ENCODE data around the gene UBE2J2.

UBE2J2 gene

DNA sequence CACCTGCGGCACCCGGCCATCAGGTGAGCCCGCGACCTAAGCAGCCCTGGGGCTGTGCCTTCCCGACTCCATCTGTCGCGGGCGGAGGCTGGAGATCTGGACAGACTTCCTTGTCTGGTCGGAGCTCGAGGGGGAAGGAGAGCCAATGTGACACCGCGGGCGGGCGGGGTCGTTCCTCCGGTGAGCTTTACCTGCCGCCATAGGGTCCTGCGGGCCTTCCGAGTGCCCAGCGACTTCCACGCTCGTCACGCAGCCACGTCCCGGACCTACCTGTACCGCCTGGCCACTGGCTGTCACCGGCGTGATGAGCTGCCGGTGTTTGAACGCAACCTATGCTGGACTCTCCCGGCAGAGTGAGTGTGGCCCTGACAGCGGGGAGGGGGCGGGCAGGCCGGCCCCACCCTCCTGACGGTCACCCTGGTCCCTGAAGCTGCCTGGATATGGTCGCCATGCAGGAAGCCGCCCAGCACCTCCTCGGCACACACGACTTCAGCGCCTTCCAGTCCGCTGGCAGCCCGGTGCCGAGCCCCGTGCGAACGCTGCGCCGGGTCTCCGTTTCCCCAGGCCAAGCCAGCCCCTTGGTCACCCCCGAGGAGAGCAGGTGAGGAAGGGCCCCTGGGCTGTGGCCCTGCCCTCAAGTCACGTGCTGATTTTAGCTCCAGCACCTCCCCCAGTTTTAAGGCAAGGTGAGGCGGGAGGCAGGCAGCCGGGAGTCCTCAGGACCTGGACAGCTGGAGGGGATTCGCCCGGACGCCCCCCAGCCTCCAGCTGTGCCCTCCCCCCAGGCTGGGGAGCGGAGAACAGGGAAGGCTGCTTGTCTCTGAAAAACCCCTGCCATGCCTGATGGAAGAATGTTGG lies 35.8 kb upstream of the UBE2J2 start:
- DNase-seq (ENCODE audit: low read depth), result no peak

DNA sequence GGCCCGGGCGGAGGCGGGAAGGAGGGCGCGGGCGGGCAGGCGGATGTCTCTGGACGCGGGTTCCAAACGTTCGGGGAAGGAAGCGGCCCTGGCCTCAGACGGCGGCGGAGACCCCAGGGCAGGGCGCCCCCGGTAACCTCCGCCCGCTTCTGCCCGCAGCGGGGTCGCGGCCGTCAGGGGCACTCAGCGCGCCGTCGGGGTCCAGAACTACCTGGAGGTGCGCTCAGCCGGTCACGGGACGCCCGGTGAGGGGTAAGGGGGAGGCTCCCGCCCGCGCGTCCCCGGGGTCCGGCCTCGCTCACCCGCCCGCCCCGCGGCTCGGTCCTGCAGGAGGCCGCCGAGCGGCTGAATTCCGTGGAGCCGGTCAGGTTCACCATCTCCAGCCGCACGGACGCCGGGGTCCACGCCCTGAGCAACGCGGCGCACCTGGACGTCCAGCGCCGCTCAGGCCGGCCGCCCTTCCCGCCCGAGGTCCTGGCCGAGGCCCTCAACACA lies 35.1 kb upstream of the UBE2J2 start:
- no peak for DNase-seq (ENCODE audit: low read depth)

DNA sequence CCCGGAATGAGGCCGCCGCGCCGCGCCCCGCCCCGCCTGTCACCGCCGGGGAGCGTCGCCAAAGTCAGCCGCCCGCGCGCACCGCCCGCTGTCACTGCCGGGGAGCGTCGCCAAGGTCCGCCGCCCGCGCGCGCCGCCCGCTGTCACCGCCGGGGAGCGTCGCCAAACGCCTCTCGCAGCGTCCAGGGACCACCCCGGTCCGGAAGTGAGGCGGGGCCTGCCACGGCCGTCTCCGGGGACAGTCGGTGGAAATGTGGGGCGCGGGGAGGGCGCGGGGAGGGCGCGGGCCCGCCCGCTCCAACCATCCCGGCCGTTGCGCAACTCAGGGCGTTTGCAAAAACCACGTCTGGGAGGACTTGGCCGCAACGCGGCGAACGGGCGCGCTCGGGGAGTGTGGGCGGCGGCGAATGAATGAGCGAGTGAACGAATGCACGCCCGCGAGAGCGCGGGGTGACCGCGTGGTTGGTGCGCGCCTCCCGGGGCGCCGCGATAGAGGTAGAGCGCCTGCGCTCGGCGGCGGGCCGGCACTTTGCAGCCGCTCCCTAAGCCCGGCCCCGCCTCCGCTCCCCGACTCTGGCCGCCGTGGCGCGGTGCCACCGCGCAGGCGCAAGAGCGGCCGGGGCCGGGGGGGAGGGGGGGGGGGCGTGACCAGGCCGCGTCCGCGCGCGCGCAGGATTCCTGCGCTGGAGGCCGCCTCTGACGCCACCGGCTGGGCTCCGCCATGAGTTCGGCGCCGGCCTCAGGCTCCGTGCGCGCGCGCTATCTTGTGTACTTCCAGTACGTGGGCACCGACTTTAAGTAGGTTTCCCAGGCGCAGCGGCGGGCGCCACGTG lies 34.5 kb upstream of the UBE2J2 start, which contains the start of the genes ACAP3 and PUSL1:
TSS of gene ACAP3 (minus strand) at position 8 of the 833 bp plus-strand sequence. CDS start 115 bp downstream, outside the sequence.
TSS of gene PUSL1 (plus strand) at position 675 of the 833 bp plus-strand sequence. CDS start at position 722, 47 bp downstream.
- DNase-seq (ENCODE audit: low read depth), result peak; percentile 82

DNA sequence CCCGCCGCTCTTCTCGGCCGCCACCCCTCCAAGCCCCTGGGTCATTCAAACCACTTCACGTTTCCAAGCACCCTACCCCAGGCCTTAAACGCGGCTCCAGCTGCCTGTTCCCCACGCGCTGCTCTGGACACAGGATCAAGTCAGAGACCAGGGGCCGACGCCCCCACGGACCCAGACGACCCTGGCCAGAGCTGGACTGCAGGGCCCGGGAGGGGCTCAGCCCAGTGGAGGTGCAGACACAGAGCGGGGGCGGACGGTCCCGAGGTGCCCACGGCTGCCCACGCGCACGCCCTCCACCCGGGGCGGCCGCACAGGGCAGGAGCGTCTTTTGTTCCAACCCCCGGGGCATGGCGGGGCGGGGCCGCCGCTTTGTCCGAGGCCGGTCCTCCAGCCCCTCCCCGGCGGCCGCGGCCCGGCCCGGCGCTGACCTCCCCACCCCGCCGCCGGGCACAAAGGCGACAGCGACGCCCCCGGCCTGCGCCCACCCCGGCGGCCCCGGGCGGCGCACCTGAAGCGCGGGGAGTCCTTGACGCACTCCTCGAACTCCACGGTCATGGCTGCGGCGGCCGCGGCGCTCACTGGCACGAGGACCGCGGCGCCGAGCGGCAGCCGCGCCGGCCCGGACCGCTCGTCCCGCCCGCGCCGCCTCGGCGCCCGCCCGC lies 33.7 kb upstream of the UBE2J2 start:
- no peak for DNase-seq (ENCODE audit: low read depth)

- DNase-seq (ENCODE audit: low read depth), result no peak
These were observed 33.1 kb upstream of the UBE2J2 start for GRCh38 chr1:1306661-1307260.

DNA sequence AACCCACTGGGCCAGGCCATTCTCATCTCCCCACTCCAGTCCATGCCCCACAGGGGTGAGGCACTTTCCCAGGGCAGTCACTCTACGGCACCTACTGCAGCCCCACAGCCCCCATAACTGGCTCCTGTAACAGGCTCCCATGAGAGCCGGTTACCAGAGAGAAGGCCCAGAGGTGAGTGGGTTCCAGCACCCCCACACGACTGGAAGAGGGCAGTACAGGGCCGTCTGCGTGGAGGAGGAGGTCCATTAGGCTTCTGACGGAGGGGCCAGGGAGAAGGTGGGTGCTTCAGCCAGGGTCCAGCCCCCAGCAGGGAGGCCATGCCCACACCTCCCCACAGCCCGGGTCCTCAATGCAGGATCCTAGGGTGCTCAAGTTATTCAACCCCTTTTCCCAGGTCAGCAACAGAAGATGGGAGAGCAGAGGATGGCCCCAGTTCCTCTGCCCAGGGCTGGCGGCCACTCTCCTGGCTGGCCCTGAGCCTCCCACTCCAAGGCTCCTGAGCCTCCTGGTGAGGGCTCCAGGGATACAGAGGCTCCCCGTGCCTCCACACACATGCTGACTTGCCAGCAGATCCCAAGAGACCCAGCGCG lies 32.5 kb upstream of the UBE2J2 start:
- no peak for DNase-seq (ENCODE audit: low read depth)

GRCh38 chr1:1305300-1306069 lies 31.8 kb upstream of the UBE2J2 start:
- peak; percentile 61 for DNase-seq (ENCODE audit: low read depth)

DNA sequence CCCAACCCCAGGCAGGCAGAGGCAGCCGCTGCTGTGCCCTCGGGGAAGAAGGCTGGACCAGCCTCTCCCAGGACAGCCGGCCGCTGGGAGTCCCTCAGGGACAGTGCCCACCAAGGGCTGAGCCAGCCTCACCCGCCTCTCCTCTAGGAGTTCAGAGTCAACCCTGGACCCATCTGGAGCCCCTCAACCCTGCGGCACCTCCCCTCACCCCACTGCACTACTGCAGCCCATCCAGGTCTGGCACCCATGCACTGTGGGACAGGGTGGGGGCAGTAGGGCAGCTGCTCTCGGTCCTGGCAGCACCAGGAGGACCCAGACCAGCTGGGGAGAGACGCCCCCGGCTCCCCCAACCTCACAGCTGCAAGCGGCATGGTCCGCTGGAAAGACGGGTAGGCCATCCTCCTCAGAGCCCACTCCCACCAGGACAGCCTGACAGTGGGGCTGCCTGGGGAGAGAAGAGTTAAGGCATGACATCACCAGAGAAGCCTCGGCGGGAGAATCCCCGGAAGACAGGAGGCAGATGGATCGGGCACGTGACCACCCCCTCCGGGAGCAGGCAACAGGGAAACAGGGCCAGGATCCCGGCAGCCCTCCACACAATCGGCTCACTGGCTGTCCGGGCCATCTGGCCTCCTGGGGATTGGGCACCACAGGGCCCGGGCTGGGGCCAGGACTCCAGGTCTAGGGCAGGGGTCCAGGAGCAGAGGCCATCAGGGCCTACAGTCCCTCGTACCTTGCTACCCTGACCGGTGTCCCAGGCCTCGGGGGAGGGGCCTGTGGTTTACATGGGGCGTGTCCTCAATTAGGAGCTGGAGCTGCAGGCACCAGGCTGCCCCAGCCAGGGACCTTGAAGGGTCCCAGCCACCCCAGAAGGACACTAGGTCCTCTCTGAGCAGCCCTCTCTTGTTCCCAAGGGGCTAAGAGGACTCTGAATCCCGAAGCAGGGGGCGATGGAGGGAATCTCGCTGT lies 31.0 kb upstream of the UBE2J2 start:
- DNase-seq (ENCODE audit: low read depth), result no peak

DNA sequence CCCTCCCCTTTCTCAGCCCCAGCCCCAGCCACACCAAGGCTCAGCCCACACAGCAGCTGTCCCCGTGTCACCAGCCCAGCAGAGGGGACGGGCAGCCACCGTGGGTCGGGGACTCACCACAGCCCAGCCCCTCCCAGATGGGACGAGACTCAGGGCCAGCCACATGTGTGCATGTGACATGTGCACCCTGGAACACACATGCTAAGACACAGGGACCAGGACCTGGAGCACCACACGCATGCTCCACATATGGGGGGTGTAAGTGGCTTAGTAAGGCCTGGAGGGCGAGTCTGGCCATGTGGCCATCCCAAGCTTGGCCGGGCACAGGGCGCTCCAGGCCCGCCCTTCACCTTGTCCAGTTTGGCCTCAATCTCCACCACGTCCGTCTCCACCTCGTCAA lies 30.1 kb upstream of the UBE2J2 start:
- no peak for DNase-seq (ENCODE audit: low read depth)

DNA sequence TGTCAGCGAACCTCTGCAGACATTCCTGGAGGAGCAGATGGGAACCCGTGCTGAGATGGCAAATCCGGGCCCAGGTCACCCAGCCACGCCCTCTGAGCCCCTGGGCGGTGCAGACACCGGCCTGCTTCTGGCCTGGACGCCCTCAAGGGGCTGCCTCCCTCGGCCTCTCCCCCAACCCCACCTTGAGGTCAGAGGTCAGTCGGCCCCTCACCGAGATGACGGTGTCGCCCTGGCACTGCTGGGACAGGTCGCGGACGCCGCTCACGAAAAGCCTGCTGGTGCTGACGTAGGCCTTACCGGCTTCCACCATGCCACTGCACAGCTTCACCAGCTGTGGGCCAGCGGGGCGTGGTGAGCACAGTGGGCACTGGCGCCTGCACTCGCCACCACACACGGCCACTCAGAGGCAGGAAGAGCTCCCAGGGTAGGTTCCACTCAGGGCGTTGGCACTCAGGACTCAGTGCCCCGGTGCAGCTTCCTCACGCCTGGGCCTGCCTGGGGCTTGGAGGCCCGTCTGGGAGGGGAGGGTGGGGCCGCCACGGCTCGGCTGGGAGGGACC lies 29.4 kb upstream of the UBE2J2 start:
- DNase-seq (ENCODE audit: low read depth), result no peak

DNA sequence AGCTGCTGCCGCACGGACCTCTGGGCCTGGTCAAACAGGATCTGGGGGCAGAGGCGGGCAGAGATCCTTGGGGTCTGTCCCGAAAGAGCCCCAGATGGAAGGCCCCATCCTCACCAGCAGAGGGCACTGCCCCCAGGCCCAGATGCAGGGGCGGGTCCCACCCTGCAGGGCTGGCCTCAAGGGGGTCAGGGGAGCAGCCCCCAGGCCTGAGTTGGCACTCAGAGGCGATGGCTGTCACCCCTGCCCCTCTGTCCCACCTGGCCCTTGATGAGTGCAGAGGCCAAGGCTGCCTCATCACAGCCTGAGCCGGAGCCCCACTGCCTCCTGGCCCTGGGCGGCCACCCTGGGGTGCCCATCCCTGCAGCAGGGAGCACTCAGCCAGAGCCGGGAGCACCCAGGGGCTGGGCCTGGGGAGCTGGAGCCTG lies 28.4 kb upstream of the UBE2J2 start:
- no peak for DNase-seq (ENCODE audit: low read depth)

DNA sequence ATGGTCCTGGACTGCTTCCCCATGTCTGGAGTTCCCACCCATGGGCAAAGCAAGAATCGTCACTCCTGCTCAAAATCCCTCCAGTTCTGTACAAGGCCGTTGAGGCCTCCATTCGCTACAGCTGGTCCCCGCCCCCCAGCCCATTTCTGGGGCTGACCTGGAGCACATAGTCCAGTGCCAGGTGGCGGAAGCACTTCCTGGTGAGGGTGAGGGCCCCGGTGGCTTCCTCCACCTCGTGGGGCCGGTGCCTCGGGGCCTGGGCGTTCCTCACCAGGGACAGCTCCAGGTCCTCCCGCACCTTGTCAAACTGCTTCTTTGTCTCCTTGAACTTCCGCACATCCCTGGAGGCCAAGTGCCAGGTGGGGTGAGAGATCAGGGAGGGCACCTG lies 26.7 kb upstream of the UBE2J2 start:
- no peak for DNase-seq (ENCODE audit: low read depth)

DNA sequence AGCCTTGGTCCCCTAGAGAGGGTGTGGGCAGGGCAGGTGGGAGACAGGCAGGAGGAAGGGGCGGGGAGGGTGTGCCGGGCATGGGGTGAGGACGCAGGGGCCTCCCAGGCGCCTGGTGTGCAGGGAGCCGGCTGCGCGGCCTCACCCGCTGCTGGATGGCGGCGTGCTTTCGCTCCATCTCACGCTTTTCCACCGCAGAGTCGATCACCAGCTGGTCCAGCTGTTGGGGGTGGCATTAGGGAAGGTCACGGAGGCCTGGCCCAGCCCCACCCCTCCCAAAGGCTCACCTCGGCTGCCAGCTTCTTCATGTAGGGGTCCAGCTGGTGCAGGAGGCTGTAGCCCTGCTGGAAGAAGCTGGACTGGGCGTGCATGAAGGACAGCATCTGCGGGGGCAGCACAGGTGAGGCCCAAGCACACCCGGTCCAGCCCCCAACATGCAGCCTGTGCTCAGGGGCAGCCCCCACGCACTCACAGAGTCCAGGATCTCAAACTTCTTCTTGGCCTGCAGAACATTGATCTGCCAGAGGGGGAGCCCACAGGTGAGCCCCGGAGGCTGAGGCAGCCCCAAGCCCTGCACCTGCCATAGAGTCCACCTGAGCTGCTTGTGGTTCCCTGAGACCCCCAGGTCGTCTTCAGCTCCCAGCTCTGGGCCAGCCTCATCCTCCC lies 26.2 kb upstream of the UBE2J2 start:
- DNase-seq (ENCODE audit: low read depth), result no peak

GRCh38 chr1:1298861-1299685 lies 25.4 kb upstream of the UBE2J2 start:
- no peak for DNase-seq (ENCODE audit: low read depth)

DNA sequence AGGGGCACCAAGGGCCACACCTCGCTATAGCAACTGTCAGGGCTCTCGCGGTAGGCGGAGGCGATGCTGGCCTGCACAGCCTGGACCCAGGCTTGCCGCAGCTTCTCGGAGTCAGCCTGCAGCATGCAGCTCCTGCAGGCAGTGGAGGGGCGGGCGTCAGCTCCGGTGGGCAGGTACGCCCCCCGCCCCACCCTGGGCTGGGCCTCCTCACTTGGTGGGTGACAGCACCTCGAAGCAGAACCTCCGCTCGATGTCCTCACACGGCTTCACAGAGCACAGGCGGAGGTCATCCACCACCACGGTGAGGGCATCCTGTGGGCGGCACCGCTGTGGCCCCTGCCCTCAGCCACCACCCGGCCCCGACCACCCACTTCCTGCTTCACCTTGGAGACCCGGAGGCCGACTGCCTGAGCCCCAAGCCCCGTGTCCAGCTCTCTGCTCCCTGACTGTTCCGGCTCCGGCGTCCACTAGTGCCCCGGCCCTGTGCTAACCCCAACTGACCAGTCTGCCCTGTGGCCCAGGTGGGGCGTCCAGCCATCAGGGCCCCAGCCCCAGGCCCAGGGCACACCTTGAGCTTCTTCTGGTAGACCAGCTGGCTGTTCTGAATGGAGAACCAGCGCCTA lies 24.3 kb upstream of the UBE2J2 start:
- DNase-seq (ENCODE audit: low read depth), result no peak

- DNase-seq (ENCODE audit: low read depth), result no peak
These were observed 22.7 kb upstream of the UBE2J2 start for GRCh38 chr1:1296070-1297061.

Data from T-helper 22 cell (primary cell).